IMR-90 (cell line): Measurements from ENCODE around the gene MGAT1. TPM values are rescaled to one million over a fixed set of nuclear protein-coding genes. Genes with fewer than 3 reads are reported as not detected.

Experiments used
- ATAC-seq: fragments of 200-7000 bp; cut with Tn5 transposase; 2 replicates; pipeline ENCODE4 v1.9.1; 2020; ENCODE audit warnings: low read depth, mild to moderate bottlenecking, moderate library complexity
- BruUV-seq: library from RNA; stranded (reverse); fragments of 400-500 nt; replicated peaks from 2 replicates; lab custom pipeline; 2021; lab: Mats Ljungman, UMichigan
- CTCF ChIA-PET: fragments of 300-600 bp; formaldehyde crosslinking; extraction: SDS; loops from one replicate; lab custom pipeline; 2021; ENCODE audit warnings: antibody characterized with exemption; lab: Yijun Ruan, JAX
- POLR2A ChIA-PET: fragments of 300-600 bp; sonication (Branson Sonifier 250); formaldehyde crosslinking; loops from one replicate; lab custom pipeline; 2022; ENCODE audit warnings: antibody characterized with exemption; ENCODE audit not compliant: unreplicated experiment; lab: Charles Lee
- DNase-seq: peaks from one replicate; pipeline ENCODE4 v3.0.0; 2013
- H2AFZ ChIP-seq: replicated peaks from 2 replicates; pipeline ENCODE3; 2013; ENCODE audit warnings: low read length, mild to moderate bottlenecking; ENCODE audit not compliant: poor library complexity
- H2AK5ac ChIP-seq: 2 replicates; pipeline ENCODE4 v1.6.1; 2013; ENCODE audit warnings: low read depth, low read length, inconsistent platforms
- H2AK9ac ChIP-seq: replicated peaks from 2 replicates; pipeline ENCODE3; 2013; ENCODE audit warnings: mild to moderate bottlenecking, low read depth, low read length, moderate library complexity; ENCODE audit not compliant: poor library complexity
- H2BK120ac ChIP-seq: 2 replicates; pipeline ENCODE4 v1.6.1; 2013; ENCODE audit warnings: low read depth, low read length, inconsistent platforms
- H2BK15ac ChIP-seq: 3 replicates; pipeline ENCODE4 v1.6.1; 2013; ENCODE audit warnings: low read depth, low read length, inconsistent platforms
- H2BK20ac ChIP-seq: 2 replicates; pipeline ENCODE4 v1.6.1; 2013; ENCODE audit warnings: low read depth, mild to moderate bottlenecking, inconsistent platforms, low read length, moderate library complexity
- H2BK5ac ChIP-seq: 2 replicates; pipeline ENCODE4 v1.6.1; 2013; ENCODE audit warnings: mild to moderate bottlenecking, low read depth, low read length, inconsistent platforms; ENCODE audit not compliant: poor library complexity, severe bottlenecking
- H3K14ac ChIP-seq: replicated peaks from 2 replicates; pipeline ENCODE4 v1.6.1; 2013; ENCODE audit warnings: low read depth, low read length, inconsistent platforms
- H3K18ac ChIP-seq: 2 replicates; pipeline ENCODE4 v1.6.1; 2013; ENCODE audit warnings: low read depth, low read length, control low read depth
- H3K23ac ChIP-seq: 2 replicates; pipeline ENCODE4 v1.6.1; 2013; ENCODE audit warnings: low read depth, low read length, inconsistent platforms
- H3K27ac ChIP-seq: 2 replicates; pipeline ENCODE4 v1.5.1; 2013; ENCODE audit warnings: mild to moderate bottlenecking, control low read depth, low read length; ENCODE audit not compliant: insufficient read depth
- H3K27me3 ChIP-seq: 2 replicates; pipeline ENCODE4 v1.6.1; 2013; ENCODE audit warnings: low read length; ENCODE audit not compliant: control insufficient read depth, insufficient read depth
- H3K36me3 ChIP-seq: 2 replicates; pipeline ENCODE4 v1.6.1; 2013; ENCODE audit warnings: low read length, mixed read lengths; ENCODE audit not compliant: control insufficient read depth, insufficient read depth
- H3K4ac ChIP-seq: 2 replicates; pipeline ENCODE4 v1.6.1; 2013; ENCODE audit warnings: low read depth, low read length, inconsistent platforms
- H3K4me1 ChIP-seq: 2 replicates; pipeline ENCODE4 v1.6.1; 2013; ENCODE audit warnings: low read length, mixed read lengths; ENCODE audit not compliant: control insufficient read depth, insufficient read depth
- H3K4me2 ChIP-seq: 2 replicates; pipeline ENCODE4 v1.6.1; 2013; ENCODE audit warnings: low read depth, mild to moderate bottlenecking, control low read depth, low read length, moderate library complexity
- H3K4me3 ChIP-seq: 2 replicates; pipeline ENCODE4 v1.5.1; 2013; ENCODE audit warnings: low read depth, mild to moderate bottlenecking, control low read depth, low read length, moderate library complexity; ENCODE audit not compliant: insufficient read depth
- H3K56ac ChIP-seq: 2 replicates; pipeline ENCODE4 v1.6.1; 2013; ENCODE audit warnings: low read length, inconsistent platforms; ENCODE audit not compliant: insufficient read depth; ENCODE audit errors: extremely low read depth
- H3K79me1 ChIP-seq, 2 experiments: 2 replicates each; pipeline ENCODE4 v1.6.1; 2013; ENCODE audit warnings: low read length in 2 of 2, inconsistent platforms in 1 of 2, low read depth in 1 of 2
- H3K9ac ChIP-seq: 2 replicates; pipeline ENCODE4 v1.6.1; 2013; ENCODE audit warnings: low read depth, low read length, control low read depth
- H3K9me1 ChIP-seq: 2 replicates; pipeline ENCODE4 v1.6.1; 2013; ENCODE audit warnings: low read length, inconsistent platforms; ENCODE audit not compliant: insufficient read depth
- H3K9me3 ChIP-seq: 2 replicates; pipeline ENCODE4 v1.6.1; 2013; ENCODE audit warnings: low read length; ENCODE audit not compliant: control insufficient read depth, insufficient read depth
- H4K20me1 ChIP-seq: 2 replicates; pipeline ENCODE4 v1.6.1; 2013; ENCODE audit warnings: low read length, inconsistent platforms; ENCODE audit not compliant: insufficient read depth
- H4K5ac ChIP-seq: 2 replicates; pipeline ENCODE4 v1.6.1; 2013; ENCODE audit warnings: mild to moderate bottlenecking, low read depth, low read length, control low read depth
- H4K8ac ChIP-seq, 2 experiments: 2 replicates each; pipeline ENCODE4 v1.6.1; 2013; ENCODE audit warnings: low read depth in 2 of 2, low read length in 2 of 2, control low read depth in 1 of 2, inconsistent platforms in 1 of 2
- H4K91ac ChIP-seq: 2 replicates; pipeline ENCODE4 v1.6.1; 2013; ENCODE audit warnings: low read depth, low read length, inconsistent platforms; ENCODE audit not compliant: insufficient read depth
- BHLHE40 ChIP-seq: fragments of 150-350 bp; IDR thresholded peaks from 2 replicates; pipeline ENCODE4 v1.6.1; 2016; ENCODE audit warnings: mild to moderate bottlenecking, low read depth, low read length
- CEBPB ChIP-seq: IDR thresholded peaks from 2 replicates; pipeline ENCODE4 v1.6.1; 2012; ENCODE audit warnings: low read depth, low read length, improper control_type of control experiment
- CHD1 ChIP-seq: IDR thresholded peaks from 2 replicates; pipeline ENCODE4 v1.6.1; 2012; ENCODE audit warnings: low read depth, low read length, improper control_type of control experiment
- ELK1 ChIP-seq: fragments of 150-350 bp; IDR thresholded peaks from 2 replicates; pipeline ENCODE4 v1.6.1; 2016; ENCODE audit warnings: low read depth, mild to moderate bottlenecking, low read length, moderate library complexity, borderline replicate concordance
- FOS ChIP-seq: fragments of 150-350 bp; IDR thresholded peaks from 2 replicates; pipeline ENCODE4 v1.6.1; 2016; ENCODE audit warnings: low read depth, low read length
- MAFK ChIP-seq: IDR thresholded peaks from 2 replicates; pipeline ENCODE4 v1.6.1; 2012; ENCODE audit warnings: low read depth, low read length, improper control_type of control experiment
- MAZ ChIP-seq: IDR thresholded peaks from 2 replicates; pipeline ENCODE4 v1.6.1; 2012; ENCODE audit warnings: low read depth, mild to moderate bottlenecking, low read length, improper control_type of control experiment, moderate library complexity, borderline replicate concordance
- NFE2L2 ChIP-seq: fragments of 150-350 bp; IDR thresholded peaks from 2 replicates; pipeline ENCODE4 v1.6.1; 2016; ENCODE audit warnings: low read depth, mild to moderate bottlenecking, low read length
- POLR2A ChIP-seq: IDR thresholded peaks from 2 replicates; pipeline ENCODE4 v1.6.1; 2012; ENCODE audit warnings: mild to moderate bottlenecking, low read depth, low read length
- RAD21 ChIP-seq: IDR thresholded peaks from 2 replicates; pipeline ENCODE4 v1.6.1; 2012; ENCODE audit warnings: low read length, improper control_type of control experiment
- RFX5 ChIP-seq: IDR thresholded peaks from 2 replicates; pipeline ENCODE4 v1.8.0; 2012; ENCODE audit warnings: low read depth, mild to moderate bottlenecking, low read length, moderate library complexity
- USF2 ChIP-seq: fragments of 150-350 bp; IDR thresholded peaks from 2 replicates; pipeline ENCODE4 v1.6.1; 2017; ENCODE audit warnings: mild to moderate bottlenecking, antibody characterized with exemption, low read length, low read depth
- WGBS, 2 experiments: methylation state at CpG; one replicate each; pipeline versions ENCODE4 v1.1.5 to v1.1.7; 2013; ENCODE audit warnings: missing lambda C conversion rate in 2 of 2; ENCODE audit not compliant: insufficient read length in 1 of 2; ENCODE audit errors: extremely low coverage in 2 of 2; 5-methylcytosine and 5-hydroxymethylcytosine counted together
- dilution Hi-C: fragments of 300-500 bp; cut with HindIII; formaldehyde crosslinking; loops from one replicate; pipeline ENCODE4 v1.14.3; 2018; ENCODE audit warnings: low sequenced_read_pairs; ENCODE audit not compliant: unreplicated experiment
- in situ Hi-C: fragments of 300-500 bp; cut with MboI; formaldehyde crosslinking; loops from 3 replicates; pipeline ENCODE4 v1.14.3; 2019; ENCODE audit warnings: low sequenced_read_pairs, inconsistent platforms, mixed read lengths
- intact Hi-C: fragments of 100-400 bp; cut with micrococcal nuclease; formaldehyde crosslinking; loops from 2 replicates; pipeline ENCODE4 v1.10.0; 2022
- polyA plus RNA-seq, 3 experiments: library from polyadenylated mRNA; depleted of rRNA; stranded (reverse); fragments of >200 nt; gene quantifications; 2 replicates each; pipeline ENCODE4 v1.2.3, GENCODE V29; 2012; ENCODE audit warnings: low replicate concordance in 1 of 3
- total RNA-seq: library from RNA; depleted of rRNA; stranded (reverse); fragments of >200 nt; gene quantifications from 2 replicates; pipeline ENCODE4 v1.2.3, GENCODE V29; 2012
- TF ChIP-seq, protein P1 (sequence below): conservative IDR thresholded peaks from 2 replicates; pipeline ENCODE4 v1.5.1; 2012; ENCODE audit warnings: mild to moderate bottlenecking, low read depth, low read length, improper control_type of control experiment

The MGAT1 gene
- total and polyA plus RNA-seq, 2 of the 4 experiments (the other 2 are of a cell fraction) = 56.3 to 141 TPM

- ChIA-PET CTCF (no interaction called here), POLR2A (no interaction called here)
- no peak overlapping the region for H2AK5ac ChIP-seq
- no peaks in the 10 kb centered on the region for H3K36me3 ChIP-seq
- H2BK120ac ChIP-seq = no peak overlapping the region
- TF ChIP-seq FOS (no peak), POLR2A (no peak), MAZ (no peak), CHD1 (no peak), NFE2L2 (no peak), MAFK (no peak), ELK1 (no peak), RFX5 (no peak), RAD21 (no peak), CEBPB (no peak), USF2 (no peak), BHLHE40 (no peak)
- TF ChIP-seq, protein P1, sequence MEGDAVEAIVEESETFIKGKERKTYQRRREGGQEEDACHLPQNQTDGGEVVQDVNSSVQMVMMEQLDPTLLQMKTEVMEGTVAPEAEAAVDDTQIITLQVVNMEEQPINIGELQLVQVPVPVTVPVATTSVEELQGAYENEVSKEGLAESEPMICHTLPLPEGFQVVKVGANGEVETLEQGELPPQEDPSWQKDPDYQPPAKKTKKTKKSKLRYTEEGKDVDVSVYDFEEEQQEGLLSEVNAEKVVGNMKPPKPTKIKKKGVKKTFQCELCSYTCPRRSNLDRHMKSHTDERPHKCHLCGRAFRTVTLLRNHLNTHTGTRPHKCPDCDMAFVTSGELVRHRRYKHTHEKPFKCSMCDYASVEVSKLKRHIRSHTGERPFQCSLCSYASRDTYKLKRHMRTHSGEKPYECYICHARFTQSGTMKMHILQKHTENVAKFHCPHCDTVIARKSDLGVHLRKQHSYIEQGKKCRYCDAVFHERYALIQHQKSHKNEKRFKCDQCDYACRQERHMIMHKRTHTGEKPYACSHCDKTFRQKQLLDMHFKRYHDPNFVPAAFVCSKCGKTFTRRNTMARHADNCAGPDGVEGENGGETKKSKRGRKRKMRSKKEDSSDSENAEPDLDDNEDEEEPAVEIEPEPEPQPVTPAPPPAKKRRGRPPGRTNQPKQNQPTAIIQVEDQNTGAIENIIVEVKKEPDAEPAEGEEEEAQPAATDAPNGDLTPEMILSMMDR = no peak
- H3K4me3 ChIP-seq = no peak overlapping the region
- no peaks in the 10 kb centered on the region for H3K27me3 ChIP-seq
- H3K9ac ChIP-seq = no peak overlapping the region
- in situ Hi-C loops = no loop called here
- H2BK15ac ChIP-seq = no peak overlapping the region
- H3K18ac ChIP-seq = no peak overlapping the region
- no peak overlapping the region for H4K8ac ChIP-seq
- no peak overlapping the region for H2AFZ ChIP-seq
- no peaks in the 10 kb centered on the region for H4K20me1 ChIP-seq
- no CpG with 5 or more reads among the region's 1 CpG for WGBS, 2 experiments
- no peak overlapping the region for H2BK20ac ChIP-seq
- intact Hi-C loops = no loop called here
- no peaks in the 10 kb centered on the region for H3K9me3 ChIP-seq
- no peak overlapping the region for H3K4me2 ChIP-seq
- H3K14ac ChIP-seq = no peak overlapping the region
- no peak overlapping the region for H2AK9ac ChIP-seq
- no peaks in the 10 kb centered on the region for H3K79me1 ChIP-seq
- BruUV-seq = no TSS peak
- no peak overlapping the region for H3K23ac ChIP-seq
- no peak overlapping the region for H2BK5ac ChIP-seq
- no peak overlapping the region for H4K5ac ChIP-seq
- no peak overlapping the region for H4K91ac ChIP-seq
- no peaks in the 10 kb centered on the region for H3K9me1 ChIP-seq
- no peak for DNase-seq
- H3K56ac ChIP-seq = no peak overlapping the region
- dilution Hi-C loops = no loop called here
- no peak for ATAC-seq
- no peaks in the 10 kb centered on the region for H3K4me1 ChIP-seq
- H3K27ac ChIP-seq = no peak overlapping the region
- H3K4ac ChIP-seq = no peak overlapping the region
Observed at GRCh38 chr5:180776376-180776775, 26.2 kb downstream of the MGAT1 start.
